Measurements from ENCODE around the gene TBC1D22A. TPM values are rescaled to one million over a fixed set of nuclear protein-coding genes. Genes with fewer than 3 reads are reported as not detected.

TBC1D22A gene
- total RNA-seq, 3 donors from 2014 or later = 19.0 to 23.6 (median 23.6) TPM

DNA sequence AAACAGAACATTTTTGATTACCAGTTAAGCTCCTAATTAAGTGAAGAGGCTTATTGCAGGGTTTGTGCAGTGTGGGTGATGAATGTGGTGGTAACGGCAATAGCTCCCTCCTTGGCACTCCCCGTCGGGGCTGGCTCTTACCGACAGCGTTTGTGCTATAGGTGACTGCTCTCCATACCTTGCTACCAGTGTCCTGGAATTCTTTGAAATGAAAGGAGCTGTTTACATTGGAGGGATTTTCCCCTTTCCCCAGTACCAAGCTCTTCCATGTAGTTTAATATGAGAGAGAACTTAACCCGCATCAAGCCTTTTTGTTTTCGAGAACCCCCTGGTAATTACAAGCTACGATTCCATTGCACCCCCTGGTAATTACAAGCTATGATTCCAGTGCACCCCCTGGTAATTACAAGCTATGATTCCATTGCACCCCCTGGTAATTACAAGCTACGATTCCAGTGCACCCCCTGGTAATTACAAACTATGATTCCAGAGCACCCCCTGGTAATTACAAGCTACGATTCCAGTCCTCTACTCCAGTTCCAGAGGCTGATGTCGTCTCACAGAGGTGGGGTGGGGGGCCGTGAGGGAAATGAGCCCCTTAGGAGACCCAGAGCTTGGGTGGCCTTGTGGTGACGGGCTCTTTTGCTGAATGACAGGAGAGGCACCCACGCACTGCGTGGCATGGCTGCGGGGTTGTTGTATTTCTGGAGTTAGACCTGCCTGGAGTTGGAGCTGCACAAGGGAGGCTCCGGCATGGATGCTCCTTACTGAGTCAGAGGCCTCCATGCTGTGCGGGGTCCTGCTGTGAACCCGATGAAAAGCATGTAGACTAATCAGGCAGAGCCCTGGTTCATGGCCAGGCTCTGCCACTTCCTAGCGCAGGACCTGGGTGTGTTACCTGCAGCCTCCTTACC, 205.3 kb downstream of the TBC1D22A start:
- intact Hi-C loops (cut with DNase I; ENCODE audit: low total_unique reads) = no loop called here
- no peak for TF ChIP-seq POLR2A (IDR thresholded peaks at IDR 0.05)
- TF ChIP-seq POLR2AphosphoS5 (IDR thresholded peaks at IDR 0.05) = no peak
- TF ChIP-seq, protein P1, sequence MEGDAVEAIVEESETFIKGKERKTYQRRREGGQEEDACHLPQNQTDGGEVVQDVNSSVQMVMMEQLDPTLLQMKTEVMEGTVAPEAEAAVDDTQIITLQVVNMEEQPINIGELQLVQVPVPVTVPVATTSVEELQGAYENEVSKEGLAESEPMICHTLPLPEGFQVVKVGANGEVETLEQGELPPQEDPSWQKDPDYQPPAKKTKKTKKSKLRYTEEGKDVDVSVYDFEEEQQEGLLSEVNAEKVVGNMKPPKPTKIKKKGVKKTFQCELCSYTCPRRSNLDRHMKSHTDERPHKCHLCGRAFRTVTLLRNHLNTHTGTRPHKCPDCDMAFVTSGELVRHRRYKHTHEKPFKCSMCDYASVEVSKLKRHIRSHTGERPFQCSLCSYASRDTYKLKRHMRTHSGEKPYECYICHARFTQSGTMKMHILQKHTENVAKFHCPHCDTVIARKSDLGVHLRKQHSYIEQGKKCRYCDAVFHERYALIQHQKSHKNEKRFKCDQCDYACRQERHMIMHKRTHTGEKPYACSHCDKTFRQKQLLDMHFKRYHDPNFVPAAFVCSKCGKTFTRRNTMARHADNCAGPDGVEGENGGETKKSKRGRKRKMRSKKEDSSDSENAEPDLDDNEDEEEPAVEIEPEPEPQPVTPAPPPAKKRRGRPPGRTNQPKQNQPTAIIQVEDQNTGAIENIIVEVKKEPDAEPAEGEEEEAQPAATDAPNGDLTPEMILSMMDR (IDR thresholded peaks at IDR 0.05) = no peak
- no peak for DNase-seq (ENCODE audit: low spot score in 2 of 2)

DNA sequence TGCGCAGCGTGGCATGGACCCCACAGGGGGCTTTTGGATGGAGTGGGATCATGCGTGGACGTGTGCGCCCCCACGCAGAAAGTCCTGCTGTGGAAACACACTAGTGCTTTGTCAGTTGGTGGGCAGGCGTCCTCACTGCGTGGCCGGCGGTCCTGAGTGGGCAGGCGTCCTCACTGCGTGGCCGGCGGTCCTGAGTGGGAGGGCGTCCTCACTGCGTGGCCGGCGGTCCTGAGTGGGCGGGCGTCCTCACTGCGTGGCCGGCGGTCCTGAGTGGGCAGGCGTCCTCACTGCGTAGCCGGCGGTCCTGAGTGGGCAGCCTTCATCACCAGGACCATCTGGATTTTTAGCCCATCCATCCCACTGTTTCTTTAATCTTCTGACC, 205.9 kb downstream of the TBC1D22A start:
- DNase-seq (ENCODE audit: low spot score in 2 of 2) = no peak
- Histone ChIP-seq H3K4me3 (no peak overlapping the region), H3K27me3 (no peaks in the 10 kb centered on the region), H3K27ac (no peak overlapping the region), H3K4me1 (no peaks in the 10 kb centered on the region), H3K9me3 (no peaks in the 10 kb centered on the region), H3K36me3 (no peaks in the 10 kb centered on the region)
- TF ChIP-seq POLR2A (IDR thresholded peaks at IDR 0.05) (no peak), POLR2AphosphoS5 (IDR thresholded peaks at IDR 0.05) (no peak)
- TF ChIP-seq, protein P1 (IDR thresholded peaks at IDR 0.05) = no peak
- intact Hi-C loops (cut with DNase I; ENCODE audit: low total_unique reads) = no loop called here

More for the DNA sequence above, 205.3 kb downstream of the TBC1D22A start:
- Histone ChIP-seq H3K36me3 (no peaks in the 10 kb centered on the region), H3K4me3 (no peak overlapping the region), H3K4me1 (no peaks in the 10 kb centered on the region), H3K27me3 (no peaks in the 10 kb centered on the region), H3K27ac (no peak overlapping the region), H3K9me3 (no peaks in the 10 kb centered on the region)

GRCh38 chr22:46968848-46969247, 206.4 kb downstream of the TBC1D22A start:
- intact Hi-C loops (cut with DNase I; ENCODE audit: low total_unique reads) = no loop called here

GRCh38 chr22:46969491-46969890, 207.0 kb downstream of the TBC1D22A start:
- DNase-seq (ENCODE audit: low spot score in 2 of 2) = no peak
- Histone ChIP-seq H3K9me3 (no peaks in the 10 kb centered on the region), H3K27ac (no peak overlapping the region), H3K27me3 (no peaks in the 10 kb centered on the region), H3K36me3 (no peaks in the 10 kb centered on the region), H3K4me3 (no peak overlapping the region), H3K4me1 (no peaks in the 10 kb centered on the region)
- no peak for TF ChIP-seq POLR2AphosphoS5 (IDR thresholded peaks at IDR 0.05)
- TF ChIP-seq, protein P1 (IDR thresholded peaks at IDR 0.05) = no peak
- TF ChIP-seq POLR2A (IDR thresholded peaks at IDR 0.05) = no peak
- intact Hi-C loops (cut with DNase I; ENCODE audit: low total_unique reads) = no loop called here

More at GRCh38 chr22:46968848-46969247, 206.4 kb downstream of the TBC1D22A start:
- Histone ChIP-seq H3K9me3 (no peaks in the 10 kb centered on the region), H3K4me1 (no peaks in the 10 kb centered on the region), H3K36me3 (no peaks in the 10 kb centered on the region), H3K27me3 (no peaks in the 10 kb centered on the region), H3K27ac (no peak overlapping the region), H3K4me3 (no peak overlapping the region)
- TF ChIP-seq POLR2A (IDR thresholded peaks at IDR 0.05) = no peak
- TF ChIP-seq POLR2AphosphoS5 (IDR thresholded peaks at IDR 0.05) = no peak
- TF ChIP-seq, protein P1 (IDR thresholded peaks at IDR 0.05) = no peak
- no peak for DNase-seq (ENCODE audit: low spot score in 2 of 2)

GRCh38 chr22:46969961-46970360, 207.5 kb downstream of the TBC1D22A start:
- Histone ChIP-seq H3K27me3 (no peaks in the 10 kb centered on the region), H3K27ac (no peak overlapping the region), H3K9me3 (no peaks in the 10 kb centered on the region), H3K4me3 (no peak overlapping the region), H3K36me3 (no peaks in the 10 kb centered on the region), H3K4me1 (no peaks in the 10 kb centered on the region)
- intact Hi-C loops (cut with DNase I; ENCODE audit: low total_unique reads) = no loop called here
- DNase-seq (ENCODE audit: low spot score in 2 of 2) = no peak
- TF ChIP-seq, protein P1 (IDR thresholded peaks at IDR 0.05) = no peak
- TF ChIP-seq POLR2A (IDR thresholded peaks at IDR 0.05) (no peak), POLR2AphosphoS5 (IDR thresholded peaks at IDR 0.05) (no peak)
